Transverse colon (tissue), 4 donors: ENCODE measurements around the gene HTR2A. TPM values are rescaled to one million over a fixed set of nuclear protein-coding genes. Genes with fewer than 3 reads are reported as not detected.

ENCODE experiments used
- DNase-seq: peaks from one replicate; pipeline ENCODE4 v3.0.0-alpha.2; 2019
- H3K27ac ChIP-seq, 4 donors: fragments of 200-600 bp; sonication (generic); 2 replicates each; pipeline ENCODE4 v1.5.1; 2016 to 2018; ENCODE audit warnings: inconsistent platforms in 4 of 4
- H3K27me3 ChIP-seq: fragments of 200-600 bp; sonication (generic); 2 replicates; pipeline ENCODE4 v1.5.1; 2017; ENCODE audit warnings: inconsistent platforms
- H3K36me3 ChIP-seq, 4 donors: fragments of 200-600 bp; sonication (generic); 2 replicates each; pipeline ENCODE4 v1.5.1; 2017 to 2019; ENCODE audit warnings: inconsistent platforms in 4 of 4
- H3K4me1 ChIP-seq, 4 donors: fragments of 200-600 bp; sonication (generic); 2 replicates each; pipeline ENCODE4 v1.5.1; 2017 to 2020; ENCODE audit warnings: inconsistent platforms in 4 of 4
- H3K4me3 ChIP-seq, 4 donors: fragments of 200-600 bp; sonication (generic); 1 replicate in 1 of 4; 2 replicates in 3 of 4; pipeline versions ENCODE4 v1.5.1 to v1.6.1; 2017 to 2019; ENCODE audit warnings: inconsistent platforms in 4 of 4
- H3K9me3 ChIP-seq, 2 donors: fragments of 200-600 bp; sonication (generic); 2 replicates each; pipeline ENCODE4 v1.5.1; 2017 to 2019; ENCODE audit warnings: inconsistent platforms in 2 of 2
- EP300 ChIP-seq: sonication (generic); formaldehyde crosslinking; IDR thresholded peaks from one replicate; pipeline ENCODE4 v1.6.1; 2017; ENCODE audit warnings: antibody characterized with exemption, low read depth
- POLR2A ChIP-seq: fragments of 450-650 bp; IDR thresholded peaks from one replicate; pipeline ENCODE4 v1.6.1; 2016; ENCODE audit warnings: antibody characterized with exemption, mild to moderate bottlenecking, moderate library complexity
- POLR2AphosphoS5 ChIP-seq, 3 donors: sonication (generic); formaldehyde crosslinking; IDR thresholded peaks; one replicate each; pipeline ENCODE4 v1.6.1; 2016; ENCODE audit warnings: antibody characterized with exemption in 3 of 3
- WGBS, 2 donors: methylation state at CpG; one replicate each; pipeline ENCODE4 v1.1.5; 2018; ENCODE audit warnings: low coverage in 1 of 2; 5-methylcytosine and 5-hydroxymethylcytosine counted together
- in situ Hi-C, 4 donors: fragments of 200-750 bp; cut with MboI; loops; one replicate each; pipeline versions ENCODE4 v1.15.0 to v1.15.1; 2017; ENCODE audit warnings: low sequenced_read_pairs in 3 of 4, low pct_ligation_motif_present in 1 of 4, low pct_unique_long_range_greater_than_20kb in 1 of 4
- intact Hi-C: fragments of 100-400 bp; cut with DNase I; formaldehyde crosslinking; loops from one replicate; pipeline ENCODE4 v1.15.1; 2023; ENCODE audit warnings: low total_unique reads
- total RNA-seq, 4 donors: library from RNA; depleted of rRNA; stranded (reverse); fragments of >200 nt; gene quantifications; one replicate each; pipeline ENCODE4 v1.1.0, GENCODE V29; 2016
- TF ChIP-seq, protein P1 (sequence below), 5 experiments: fragments of 200-600 bp in 3 of 5; fragments of 450-650 bp in 2 of 5; sonication (generic) in 3 of 5; IDR thresholded peaks; 1 replicate in 2 of 5; 2 replicates in 3 of 5; pipeline ENCODE4 v1.5.1; 2016 to 2017; ENCODE audit warnings: antibody characterized with exemption in 5 of 5, inconsistent platforms in 3 of 5, mild to moderate bottlenecking in 2 of 5, moderate library complexity in 1 of 5

HTR2A gene
- total RNA-seq, 4 donors from 2014 or later: 0.14 to 0.20 (median 0.16) TPM; not detected in 1

DNA sequence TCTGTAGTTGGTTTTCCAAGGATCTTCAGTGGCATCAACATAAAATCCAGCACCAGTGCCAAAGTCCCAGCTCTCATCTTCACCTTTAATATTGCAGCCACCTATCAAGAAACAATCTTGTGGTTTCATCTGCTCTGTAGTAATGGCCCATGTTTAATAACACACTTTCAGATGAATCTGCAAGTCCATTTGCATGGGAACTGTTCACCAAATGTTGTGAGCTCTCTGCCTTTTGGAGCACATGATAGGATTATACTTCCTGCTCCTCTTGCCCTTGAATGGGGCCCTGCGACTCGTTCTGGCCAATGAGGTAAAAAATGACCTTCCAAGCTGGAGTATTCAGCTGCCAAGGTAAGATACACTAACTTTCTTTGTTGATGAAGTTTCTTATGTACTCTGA is 114.2 kb downstream of the HTR2A start:
- no peaks in the 10 kb centered on the region for H3K27me3 ChIP-seq
- H3K4me1 ChIP-seq: peaks cover 0 to 13% (median 0%) of the 10 kb centered on the region in 4 donors
- in situ Hi-C loops (no loop called here), intact Hi-C loops (no loop called here)
- peaks cover 0 to 74% (median 32%) of the 10 kb centered on the region in 4 donors for H3K36me3 ChIP-seq
- 92% methylated on average over 2 of the region's 2 CpGs; no CpG with 5 or more reads in 1 of the 2 donors for WGBS, 2 donors
- no peak for TF ChIP-seq EP300
- no peak for TF ChIP-seq POLR2A
- H3K4me3 ChIP-seq: no peak overlapping the region
- H3K9me3 ChIP-seq: no peaks in the 10 kb centered on the region
- no peak for DNase-seq
- no peak overlapping the region for H3K27ac ChIP-seq

DNA sequence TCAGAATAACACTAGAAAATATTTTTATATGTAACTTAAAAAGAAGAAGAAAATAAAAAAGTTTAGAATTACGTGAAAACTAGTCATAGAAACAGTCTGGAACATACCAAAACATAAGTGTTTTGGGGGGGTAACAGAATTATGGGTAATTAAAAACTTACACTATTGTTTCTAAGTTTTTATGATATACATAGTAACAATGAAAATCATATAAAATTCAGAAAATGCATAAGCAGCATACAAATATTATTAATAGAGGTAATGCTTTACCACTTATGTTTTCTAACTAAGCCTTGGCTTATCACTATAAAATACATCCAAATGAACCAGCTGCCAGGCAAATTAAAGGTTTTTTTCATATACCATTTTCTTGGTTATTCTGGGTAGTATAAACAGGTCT is 114.8 kb downstream of the HTR2A start:
- no peak for TF ChIP-seq POLR2AphosphoS5 (IDR thresholded peaks at IDR 0.05)
- TF ChIP-seq, protein P1, sequence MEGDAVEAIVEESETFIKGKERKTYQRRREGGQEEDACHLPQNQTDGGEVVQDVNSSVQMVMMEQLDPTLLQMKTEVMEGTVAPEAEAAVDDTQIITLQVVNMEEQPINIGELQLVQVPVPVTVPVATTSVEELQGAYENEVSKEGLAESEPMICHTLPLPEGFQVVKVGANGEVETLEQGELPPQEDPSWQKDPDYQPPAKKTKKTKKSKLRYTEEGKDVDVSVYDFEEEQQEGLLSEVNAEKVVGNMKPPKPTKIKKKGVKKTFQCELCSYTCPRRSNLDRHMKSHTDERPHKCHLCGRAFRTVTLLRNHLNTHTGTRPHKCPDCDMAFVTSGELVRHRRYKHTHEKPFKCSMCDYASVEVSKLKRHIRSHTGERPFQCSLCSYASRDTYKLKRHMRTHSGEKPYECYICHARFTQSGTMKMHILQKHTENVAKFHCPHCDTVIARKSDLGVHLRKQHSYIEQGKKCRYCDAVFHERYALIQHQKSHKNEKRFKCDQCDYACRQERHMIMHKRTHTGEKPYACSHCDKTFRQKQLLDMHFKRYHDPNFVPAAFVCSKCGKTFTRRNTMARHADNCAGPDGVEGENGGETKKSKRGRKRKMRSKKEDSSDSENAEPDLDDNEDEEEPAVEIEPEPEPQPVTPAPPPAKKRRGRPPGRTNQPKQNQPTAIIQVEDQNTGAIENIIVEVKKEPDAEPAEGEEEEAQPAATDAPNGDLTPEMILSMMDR (IDR thresholded peaks at IDR 0.05): no peak
- TF ChIP-seq POLR2A: no peak
- no peak for TF ChIP-seq EP300

More for the DNA sequence above, 114.8 kb downstream of the HTR2A start:
- no peak overlapping the region for H3K27ac ChIP-seq
- intact Hi-C loops (no loop called here), in situ Hi-C loops (no loop called here)
- H3K4me3 ChIP-seq: no peak overlapping the region
- DNase-seq: no peak
- 88 to 90% methylated on average over 1 of the region's 1 CpG for WGBS, 2 donors
- H3K4me1 ChIP-seq: peaks cover 0 to 13% (median 0%) of the 10 kb centered on the region in 4 donors
- H3K36me3 ChIP-seq: peaks cover 0 to 79% (median 31%) of the 10 kb centered on the region in 4 donors
- no peaks in the 10 kb centered on the region for H3K9me3 ChIP-seq
- no peaks in the 10 kb centered on the region for H3K27me3 ChIP-seq

Other genes starting within 250 kb of the HTR2A start
- gene ESD, start 99.9 kb downstream of the HTR2A start, total RNA-seq: 100 to 1,000 TPM in 1 of 4 donors, 10 to 100 TPM in 3; 15.7 to 102 (median 60.6) TPM